ENCODE measurements around the gene EFCAB9.

DNA sequence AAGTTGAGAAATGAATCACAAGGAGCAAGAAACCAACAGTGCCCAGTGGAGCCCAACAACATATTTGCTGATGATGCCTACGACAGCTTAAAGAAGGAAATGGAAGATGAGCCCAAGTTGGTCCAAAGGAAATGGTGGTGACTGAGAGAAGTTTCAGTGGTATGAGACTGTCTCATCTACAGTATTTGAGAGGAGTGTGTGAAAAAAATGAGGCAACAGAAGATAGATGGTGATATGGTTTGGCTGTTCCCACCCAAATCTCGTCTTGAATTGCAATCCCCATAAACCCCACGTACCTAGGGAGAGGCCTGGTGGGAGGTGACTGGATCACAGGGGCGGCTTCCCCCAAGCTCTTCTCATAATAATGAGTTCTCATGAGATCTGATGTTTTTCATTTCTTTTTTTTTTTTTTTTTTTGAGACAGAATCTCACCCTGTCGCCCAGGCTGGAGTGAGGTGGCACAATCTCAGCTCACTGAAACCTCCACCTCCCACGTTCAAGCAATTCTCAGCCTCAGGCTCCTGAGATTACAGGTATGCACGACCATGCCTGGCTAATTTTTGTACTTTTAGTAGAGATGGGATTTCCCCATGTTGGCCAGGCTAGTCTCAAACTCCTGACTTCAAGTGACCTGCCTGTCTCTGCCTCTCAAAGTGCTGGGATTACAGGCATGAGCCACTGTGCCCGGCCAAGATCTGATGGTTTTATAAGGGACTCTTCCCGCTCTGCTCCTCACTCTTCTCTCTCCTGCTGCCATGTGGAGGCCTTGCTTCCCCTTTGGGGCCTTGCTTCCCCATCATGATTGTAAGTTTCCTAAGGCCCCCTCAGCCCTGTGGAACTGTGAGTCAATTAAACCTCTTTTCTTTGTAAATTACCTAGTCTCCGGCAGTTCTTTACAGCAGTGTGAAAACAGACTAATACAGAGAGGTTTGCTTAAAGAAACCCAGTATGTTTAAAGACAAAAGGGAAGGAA lies 30.2 kb downstream of the EFCAB9 start:
- TF ChIP-seq CTCF (IDR thresholded peaks at IDR 0.05) (no peak), POLR2A (IDR thresholded peaks at IDR 0.05) (no peak)
